Ovary (tissue), 9 donors: ENCODE data around the gene CDH16. TPM values are rescaled to one million over a fixed set of nuclear protein-coding genes. Genes with fewer than 3 reads are reported as not detected.
"Not testable (repeated sequence)": the region's sequence is repeated elsewhere in the genome, so short reads cannot be mapped to it uniquely, and the experiment has no call there.

Experiments
- DNase-seq, 5 donors: peaks; one replicate each; pipeline ENCODE4 v3.0.0-alpha.2; 2019 to 2020
- H3K27ac ChIP-seq, 2 donors: fragments of 200-600 bp; one replicate each; pipeline versions ENCODE4 v1.5.1 to v1.8.0; 2019 to 2022
- H3K27me3 ChIP-seq: fragments of 200-600 bp; one replicate; pipeline ENCODE4 v1.8.0; 2022
- H3K36me3 ChIP-seq: fragments of 200-600 bp; sonication (generic); one replicate; pipeline ENCODE4 v1.5.1; 2019
- H3K4me1 ChIP-seq: one replicate; pipeline ENCODE4 v1.8.1; 2013; ENCODE audit warnings: mild to moderate bottlenecking, moderate library complexity; ENCODE audit not compliant: insufficient read depth
- H3K4me3 ChIP-seq: fragments of 200-600 bp; sonication (generic); one replicate; pipeline ENCODE4 v1.5.1; 2017
- H3K9me3 ChIP-seq, 2 donors: fragments of 200-600 bp in 1 of 2; sonication (generic) in 1 of 2; one replicate each; pipeline versions ENCODE4 v1.5.1 to v1.8.1; 2013 to 2019; ENCODE audit warnings: mild to moderate bottlenecking in 1 of 2, moderate library complexity in 1 of 2
- CTCF ChIP-seq, 3 donors: fragments of 450-650 bp in 2 of 3; fragments of 200-600 bp in 1 of 3; IDR thresholded peaks; one replicate each; pipeline versions ENCODE4 v1.5.1 to v1.8.0; 2016 to 2022; ENCODE audit warnings: antibody characterized with exemption in 3 of 3, mild to moderate bottlenecking in 1 of 3
- EP300 ChIP-seq: sonication (generic); formaldehyde crosslinking; IDR thresholded peaks from one replicate; pipeline ENCODE4 v1.6.1; 2017; ENCODE audit warnings: antibody characterized with exemption
- POLR2A ChIP-seq: fragments of 450-650 bp; IDR thresholded peaks from one replicate; pipeline ENCODE4 v1.6.1; 2017; ENCODE audit warnings: antibody characterized with exemption, mild to moderate bottlenecking, moderate library complexity
- WGBS, 3 donors: extraction: QIAGEN DNeasy Blood & Tissue Kit in 1 of 3; methylation state at CpG; one replicate each; pipeline versions ENCODE4 v1.1.5 to v1.1.7; 2013 to 2017; 5-methylcytosine and 5-hydroxymethylcytosine counted together
- intact Hi-C, 4 donors: fragments of 100-400 bp; cut with DNase I; formaldehyde crosslinking; loops; one replicate each; pipeline versions ENCODE4 v1.11.0 to v1.15.1; 2022 to 2023
- polyA plus RNA-seq, 2 donors: library from polyadenylated mRNA; stranded (reverse); fragments of 200-250 nt in 1 of 2; fragments of 350-450 nt in 1 of 2; fragmentation: Illumina TruSeq in 1 of 2; extraction: RNeasy Lipid Tissue Mini Kit (QIAGEN cat#74804) in 1 of 2; gene quantifications; one replicate each; pipeline ENCODE4 v1.2.3, GENCODE V29; 2013 to 2014
- total RNA-seq, 7 donors: library from RNA; depleted of rRNA in 2 of 7; stranded (reverse); fragments of >200 nt in 2 of 7; fragmentation: NEBNext Ultra II Directional in 3 of 7; extraction: Animal tissue kit (Norgen Biotek cat#: 25700) in 3 of 7; gene quantifications; one replicate each; pipeline versions ENCODE4 v1.1.0 to v1.2.4, GENCODE V29; 2016 to 2023
- donor health status: DM: no; HTN: no; CAD: no; lungs with moderate emphysema.
- donor health status: DM: no; HTN: no; CAD: no.
- donor health status: Bipolar disorder and iron deficiency.
- donor health status: DM: yes; HTN: yes; CAD: no.
- donor health status: DM: no; HTN: no; CAD: no.
- donor health status: DM: yes; HTN: yes; CAD: no.

CDH16 gene
- total and polyA plus RNA-seq, 9 donors = 0.12 to 19.2 (median 0.57) TPM; not detected in 4

GRCh38 chr16:66947302-66948065 is 28.8 kb upstream of the CDH16 start:
- H3K4me3 ChIP-seq = peak overlapping the region; percentile 49
- peaks cover 3% of the 10 kb centered on the region for H3K4me1 ChIP-seq
- intact Hi-C loops = no loop called here
- H3K36me3 ChIP-seq = no peaks in the 10 kb centered on the region
- WGBS, 3 donors = 0 to 1% (median 1%) methylated on average over 22 to 23 of the region's 23 CpGs
- H3K27ac ChIP-seq = no peak overlapping the region
- peak; percentile 75 to 88 (median 83) for DNase-seq
- TF ChIP-seq POLR2A (no peak), CTCF (IDR thresholded peaks at IDR 0.05) (peak; percentile 69 to 92 (median 86)), EP300 (no peak)
- no peaks in the 10 kb centered on the region for H3K9me3 ChIP-seq
- no peaks in the 10 kb centered on the region for H3K27me3 ChIP-seq

- 21 to 29% (median 25%) methylated on average over 5 of the region's 5 CpGs for WGBS, 3 donors
- no peak overlapping the region for H3K27ac ChIP-seq
Measured at GRCh38 chr16:66946974-66947301, 28.3 kb upstream of the CDH16 start.

GRCh38 chr16:66946541-66946940 is 27.9 kb upstream of the CDH16 start:
- H3K27me3 ChIP-seq = no peaks in the 10 kb centered on the region
- H3K36me3 ChIP-seq = no peaks in the 10 kb centered on the region
- H3K4me3 ChIP-seq = no peak overlapping the region
- WGBS, 3 donors = 41 to 64% (median 55%) methylated on average over 7 of the region's 7 CpGs
- no peak overlapping the region for H3K27ac ChIP-seq
- no peaks in the 10 kb centered on the region for H3K9me3 ChIP-seq
- peaks cover 3% of the 10 kb centered on the region for H3K4me1 ChIP-seq
- DNase-seq = no peak
- intact Hi-C loops = no loop called here
- TF ChIP-seq POLR2A = no peak
- no peak for TF ChIP-seq EP300
- no peak for TF ChIP-seq CTCF (IDR thresholded peaks at IDR 0.05)

More at GRCh38 chr16:66946974-66947301, 28.3 kb upstream of the CDH16 start:
- Histone ChIP-seq H3K4me3 (no peak overlapping the region), H3K27me3 (no peaks in the 10 kb centered on the region), H3K4me1 (peaks cover 3% of the 10 kb centered on the region), H3K9me3 (no peaks in the 10 kb centered on the region), H3K36me3 (no peaks in the 10 kb centered on the region)
- TF ChIP-seq CTCF (IDR thresholded peaks at IDR 0.05) (no peak), EP300 (no peak), POLR2A (no peak)
- intact Hi-C loops = no loop called here
- no peak for DNase-seq

- peaks cover 3% of the 10 kb centered on the region for H3K4me1 ChIP-seq
- H3K27me3 ChIP-seq = no peaks in the 10 kb centered on the region
- no peak for TF ChIP-seq CTCF (IDR thresholded peaks at IDR 0.05)
- TF ChIP-seq POLR2A = no peak
- TF ChIP-seq EP300 = no peak
- intact Hi-C loops = no loop called here
- DNase-seq = no peak
- no peaks in the 10 kb centered on the region for H3K9me3 ChIP-seq
- no peaks in the 10 kb centered on the region for H3K36me3 ChIP-seq
- 68 to 83% (median 73%) methylated on average over 4 of the region's 4 CpGs for WGBS, 3 donors
- H3K4me3 ChIP-seq = no peak overlapping the region
- no peak overlapping the region for H3K27ac ChIP-seq
Measured at GRCh38 chr16:66945939-66946338, 27.3 kb upstream of the CDH16 start.

- H3K27me3 ChIP-seq, DNase-seq, H3K36me3 ChIP-seq, H3K4me1 ChIP-seq, intact Hi-C loops, H3K9me3 ChIP-seq, H3K4me3 ChIP-seq, H3K27ac ChIP-seq: not testable (repeated sequence)
- WGBS, 3 donors = 64 to 75% (median 74%) methylated on average over 9 of the region's 9 CpGs
Measured at GRCh38 chr16:66944971-66945370, 26.3 kb upstream of the CDH16 start.
